ENCODE measurements around the gene RXRA. TPM values are rescaled to one million over a fixed set of nuclear protein-coding genes. Genes with fewer than 3 reads are reported as not detected.

Gene RXRA
- polyA plus RNA-seq, 1 of the 3 experiments (the other 2 are of a cell fraction) = 7.6 TPM

GRCh38 chr9:134330590-134330989 is 4.3 kb downstream of the RXRA start:
- no peaks in the 10 kb centered on the region for H3K9me3 ChIP-seq
- 60% methylated on average over 1 of the region's 3 CpGs for WGBS (ENCODE audit: low lambda C conversion rate)
- H3K79me2 ChIP-seq (ENCODE audit: insufficient read depth) = peaks cover 87% of the 10 kb centered on the region
- no peak overlapping the region for H3K4me3 ChIP-seq (ENCODE audit: low read depth in 2 of 2, low read length in 1 of 2)
- H3K9me2 ChIP-seq = no peaks in the 10 kb centered on the region
- no peak overlapping the region for H3K9ac ChIP-seq
- H3K27me3 ChIP-seq (ENCODE audit: insufficient read depth) = no peaks in the 10 kb centered on the region
- no peak for DNase-seq
- ChIA-PET CTCF (interaction anchor here (1.0 to 5.5 kb wide), 4 partner anchors 18 to 160 kb away, joined by 3 to 32 read pairs (median 5); no protein-coding TSS in a partner anchor), POLR2A (interaction anchor here (1.2 kb wide), 1 partner anchor 37 kb away, joined by 3 read pairs; no protein-coding TSS in a partner anchor)
- no peaks in the 10 kb centered on the region for H3F3A ChIP-seq (replicated peaks; ENCODE audit: insufficient read depth)
- no peak overlapping the region for H2AFZ ChIP-seq (ENCODE audit: low read depth)
- H3K27ac ChIP-seq (ENCODE audit: low read depth in 2 of 2, low read length in 1 of 2) = no peak overlapping the region
- no peaks in the 10 kb centered on the region for H3K36me3 ChIP-seq (replicated peaks in 1 of 2; ENCODE audit: control insufficient read depth in 1 of 2, insufficient read depth in 2 of 2, low read length in 1 of 2)
- no peak for TF ChIP-seq EZH2phosphoT487 (IDR thresholded peaks at IDR 0.05; ENCODE audit: borderline replicate concordance, low read depth)
- no peak for TF ChIP-seq GATA2 (CRISPR knock-in tag; IDR thresholded peaks at IDR 0.05)
- TF ChIP-seq FOSL2 (IDR thresholded peaks at IDR 0.05; ENCODE audit: borderline replicate concordance, low read depth) = no peak
- no peak for TF ChIP-seq ZBTB33 (IDR thresholded peaks at IDR 0.05; ENCODE audit: borderline replicate concordance, low read depth)
- no peak for TF ChIP-seq MXI1 (IDR thresholded peaks at IDR 0.05; ENCODE audit: low read depth, low read length)
- H4K20me1 ChIP-seq (ENCODE audit: insufficient read depth) = peaks cover 87% of the 10 kb centered on the region
- peaks cover 19 to 79% of the 10 kb centered on the region in 2 experiments; a peak in 2 of 4 replicates for H3K4me1 ChIP-seq (ENCODE audit: control insufficient read depth in 1 of 2, insufficient read depth in 2 of 2, low read depth in 1 of 2, low read length in 1 of 2)
- H3K4me2 ChIP-seq = no peak overlapping the region

DNA sequence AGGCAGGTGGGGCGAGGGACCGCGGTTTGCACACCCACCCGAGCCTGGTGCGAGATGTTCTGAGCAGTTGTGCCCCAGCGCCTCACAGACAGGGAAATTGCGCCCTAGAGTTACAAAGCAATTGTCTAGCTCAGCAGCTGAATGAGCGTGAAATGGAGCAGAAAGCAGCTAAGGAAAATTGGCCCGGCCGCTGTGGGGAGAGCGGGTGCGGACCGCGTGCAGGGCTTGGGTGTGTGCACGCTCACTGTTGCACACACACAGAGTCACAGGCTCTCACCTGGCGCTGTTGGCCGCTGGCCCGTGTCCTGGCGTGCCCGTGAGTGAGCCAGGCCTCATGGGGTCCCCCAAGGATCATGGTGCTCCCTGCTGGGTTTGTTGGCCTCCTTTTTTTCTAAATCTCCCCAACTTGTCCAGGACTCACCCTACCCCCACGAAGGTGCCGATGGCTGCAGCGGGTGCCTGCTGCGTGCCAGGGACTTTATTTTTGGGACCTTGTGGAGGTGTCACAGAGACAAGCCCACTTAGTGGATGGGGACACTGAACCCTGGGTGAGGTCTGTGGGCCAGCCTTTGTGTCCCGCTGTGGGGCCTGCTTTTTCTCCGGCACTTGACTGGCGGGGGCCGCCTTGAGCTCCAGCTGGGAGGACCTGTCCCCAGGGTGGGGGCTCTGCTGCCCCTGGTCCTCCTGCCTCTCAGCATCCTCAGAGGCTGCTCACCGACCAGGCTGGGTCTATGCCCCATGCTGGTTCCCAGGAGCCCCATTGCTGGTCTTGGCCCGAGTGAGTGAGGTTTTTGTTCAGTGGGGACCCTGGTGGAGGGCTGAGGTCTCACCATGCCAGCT is 5.2 kb downstream of the RXRA start:
- H3K36me3 ChIP-seq (replicated peaks in 1 of 2; ENCODE audit: control insufficient read depth in 1 of 2, insufficient read depth in 2 of 2, low read length in 1 of 2) = no peaks in the 10 kb centered on the region
- peaks cover 19 to 86% of the 10 kb centered on the region in 2 experiments; a peak in 2 of 4 replicates for H3K4me1 ChIP-seq (ENCODE audit: control insufficient read depth in 1 of 2, insufficient read depth in 2 of 2, low read depth in 1 of 2, low read length in 1 of 2)
- H3F3A ChIP-seq (replicated peaks; ENCODE audit: insufficient read depth) = no peaks in the 10 kb centered on the region
- 95% methylated on average over 20 of the region's 30 CpGs for WGBS (ENCODE audit: low lambda C conversion rate)
- DNase-seq = no peak
- POLR2A ChIA-PET = no interaction called here
- H2AFZ ChIP-seq (ENCODE audit: low read depth) = no peak overlapping the region
- H3K4me2 ChIP-seq = no peak overlapping the region
- no peak overlapping the region for H3K4me3 ChIP-seq (ENCODE audit: low read depth in 2 of 2, low read length in 1 of 2)
- H3K9ac ChIP-seq = no peak overlapping the region
- peaks cover 95% of the 10 kb centered on the region for H4K20me1 ChIP-seq (ENCODE audit: insufficient read depth)
- H3K79me2 ChIP-seq (ENCODE audit: insufficient read depth) = peaks cover 95% of the 10 kb centered on the region
- H3K9me3 ChIP-seq = no peaks in the 10 kb centered on the region
- CTCF ChIA-PET = interaction anchor here (1.3 to 5.5 kb wide), 2 partner anchors 111 to 161 kb away, joined by 4 to 32 read pairs; no protein-coding TSS in a partner anchor
- H3K27me3 ChIP-seq (ENCODE audit: insufficient read depth) = no peaks in the 10 kb centered on the region
- H3K27ac ChIP-seq (ENCODE audit: low read depth in 2 of 2, low read length in 1 of 2) = no peak overlapping the region
- H3K9me2 ChIP-seq = no peaks in the 10 kb centered on the region
- no peak for TF ChIP-seq FOXJ3 (CRISPR knock-in tag; IDR thresholded peaks at IDR 0.05)
- TF ChIP-seq, protein P1, sequence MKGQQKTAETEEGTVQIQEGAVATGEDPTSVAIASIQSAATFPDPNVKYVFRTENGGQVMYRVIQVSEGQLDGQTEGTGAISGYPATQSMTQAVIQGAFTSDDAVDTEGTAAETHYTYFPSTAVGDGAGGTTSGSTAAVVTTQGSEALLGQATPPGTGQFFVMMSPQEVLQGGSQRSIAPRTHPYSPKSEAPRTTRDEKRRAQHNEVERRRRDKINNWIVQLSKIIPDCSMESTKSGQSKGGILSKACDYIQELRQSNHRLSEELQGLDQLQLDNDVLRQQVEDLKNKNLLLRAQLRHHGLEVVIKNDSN (IDR thresholded peaks at IDR 0.05; ENCODE audit: borderline replicate concordance, low read depth) = no peak
- TF ChIP-seq MXI1 (IDR thresholded peaks at IDR 0.05; ENCODE audit: low read depth, low read length) = no peak
- no peak for TF ChIP-seq GABPA (IDR thresholded peaks at IDR 0.05; ENCODE audit: low read depth)
- TF ChIP-seq EZH2phosphoT487 (IDR thresholded peaks at IDR 0.05; ENCODE audit: borderline replicate concordance, low read depth) = no peak
- no peak for TF ChIP-seq REST (IDR thresholded peaks at IDR 0.05; ENCODE audit: low read depth, low read length)
- TF ChIP-seq, protein P2, sequence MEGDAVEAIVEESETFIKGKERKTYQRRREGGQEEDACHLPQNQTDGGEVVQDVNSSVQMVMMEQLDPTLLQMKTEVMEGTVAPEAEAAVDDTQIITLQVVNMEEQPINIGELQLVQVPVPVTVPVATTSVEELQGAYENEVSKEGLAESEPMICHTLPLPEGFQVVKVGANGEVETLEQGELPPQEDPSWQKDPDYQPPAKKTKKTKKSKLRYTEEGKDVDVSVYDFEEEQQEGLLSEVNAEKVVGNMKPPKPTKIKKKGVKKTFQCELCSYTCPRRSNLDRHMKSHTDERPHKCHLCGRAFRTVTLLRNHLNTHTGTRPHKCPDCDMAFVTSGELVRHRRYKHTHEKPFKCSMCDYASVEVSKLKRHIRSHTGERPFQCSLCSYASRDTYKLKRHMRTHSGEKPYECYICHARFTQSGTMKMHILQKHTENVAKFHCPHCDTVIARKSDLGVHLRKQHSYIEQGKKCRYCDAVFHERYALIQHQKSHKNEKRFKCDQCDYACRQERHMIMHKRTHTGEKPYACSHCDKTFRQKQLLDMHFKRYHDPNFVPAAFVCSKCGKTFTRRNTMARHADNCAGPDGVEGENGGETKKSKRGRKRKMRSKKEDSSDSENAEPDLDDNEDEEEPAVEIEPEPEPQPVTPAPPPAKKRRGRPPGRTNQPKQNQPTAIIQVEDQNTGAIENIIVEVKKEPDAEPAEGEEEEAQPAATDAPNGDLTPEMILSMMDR (IDR thresholded peaks at IDR 0.05) = no peak
- TF ChIP-seq FOSL2 (IDR thresholded peaks at IDR 0.05; ENCODE audit: borderline replicate concordance, low read depth) = no peak
- no peak for TF ChIP-seq ELF1 (IDR thresholded peaks at IDR 0.05)
- TF ChIP-seq GATA2 (CRISPR knock-in tag; IDR thresholded peaks at IDR 0.05) = no peak
- TF ChIP-seq TEAD4 (IDR thresholded peaks at IDR 0.05; ENCODE audit: borderline replicate concordance, insufficient read depth) = no peak
- TF ChIP-seq NFIC (IDR thresholded peaks at IDR 0.05; ENCODE audit: borderline replicate concordance) = no peak
- TF ChIP-seq USF2 (IDR thresholded peaks at IDR 0.05; ENCODE audit: borderline replicate concordance, low read depth, low read length) = no peak
- TF ChIP-seq YY1 (IDR thresholded peaks at IDR 0.05; ENCODE audit: low read depth) = no peak
